Mesodermal cell (in vitro differentiated cells): ENCODE results near the gene MXD3. TPM values are rescaled to one million over a fixed set of nuclear protein-coding genes. Genes with fewer than 3 reads are reported as not detected.
"Not testable (repeated sequence)": the region's sequence is repeated elsewhere in the genome, so short reads cannot be mapped to it uniquely, and the experiment has no call there.

Experiments
- H3K27ac ChIP-seq: 2 replicates; pipeline ENCODE4 v1.7.0; 2013; ENCODE audit warnings: mild to moderate bottlenecking, low read depth, low read length, moderate library complexity; ENCODE audit not compliant: severe bottlenecking
- H3K36me3 ChIP-seq: 2 replicates; pipeline ENCODE4 v1.7.1; 2013; ENCODE audit warnings: mild to moderate bottlenecking, low read length, moderate library complexity; ENCODE audit not compliant: control insufficient read depth, insufficient read depth
- H3K4me1 ChIP-seq: one replicate; pipeline ENCODE4 v1.7.1; 2013; ENCODE audit warnings: mild to moderate bottlenecking, low read length; ENCODE audit not compliant: insufficient read depth, control insufficient read depth, poor library complexity, severe bottlenecking
- H3K4me3 ChIP-seq: 2 replicates; pipeline ENCODE4 v1.7.0; 2013; ENCODE audit warnings: low read length, control low read depth, mild to moderate bottlenecking; ENCODE audit not compliant: insufficient read depth, poor library complexity, severe bottlenecking; ENCODE audit errors: extremely low read depth
- H3K9me3 ChIP-seq: 2 replicates; pipeline ENCODE4 v1.7.1; 2013; ENCODE audit warnings: mild to moderate bottlenecking, low read length, moderate library complexity; ENCODE audit not compliant: control insufficient read depth
- WGBS, 2 experiments: methylation state at CpG; one replicate each; pipeline ENCODE4 v1.1.5; 2013; ENCODE audit warnings: missing lambda C conversion rate in 2 of 2; ENCODE audit not compliant: insufficient coverage in 2 of 2; 5-methylcytosine and 5-hydroxymethylcytosine counted together
- polyA plus RNA-seq, 2 experiments: library from polyadenylated mRNA; stranded (reverse); fragments of 50-300 nt; gene quantifications; one replicate each; pipeline ENCODE4 v1.2.3, GENCODE V29; 2013

Gene MXD3
- 27.3 TPM for polyA plus RNA-seq (2013, experiment 1 of 2)
- polyA plus RNA-seq (2013, experiment 2 of 2), result 25.9 TPM

- Histone ChIP-seq H3K4me1 (peaks cover 5% of the 10 kb centered on the region), H3K36me3 (peaks cover 19% of the 10 kb centered on the region), H3K27ac (peak within 1 kb of the TSS; percentile 90), H3K9me3 (no peaks in the 10 kb centered on the region), H3K4me3 (peak within 1 kb of the TSS; percentile 56)
- 1% methylated on average over 50 to 67 of the region's 78 CpGs for WGBS, 2 experiments
These were observed at the start of gene MXD3 for GRCh38 chr5:177311723-177312648. Gene MXD3, minus strand, starts transcription at chr5:177311898. Its CDS starts 68 bp downstream, at chr5:177311830.

- H3K9me3 ChIP-seq, H3K4me3 ChIP-seq, H3K27ac ChIP-seq, H3K36me3 ChIP-seq: not testable (repeated sequence)
- WGBS, 2 experiments, result 96 to 100% methylated on average over 6 of the region's 7 CpGs
- peaks cover 17% of the 10 kb centered on the region for H3K4me1 ChIP-seq
These were observed 49.0 kb upstream of the MXD3 start for GRCh38 chr5:177360740-177361139.

GRCh38 chr5:177359860-177360259 lies 48.2 kb upstream of the MXD3 start:
- Histone ChIP-seq H3K9me3 (peaks cover 3% of the 10 kb centered on the region), H3K36me3 (no peaks in the 10 kb centered on the region), H3K4me3 (no peak overlapping the region), H3K4me1 (peaks cover 14% of the 10 kb centered on the region), H3K27ac (no peak overlapping the region)
- WGBS, 2 experiments, result 93 to 100% methylated on average over 1 to 3 of the region's 3 CpGs

- Histone ChIP-seq H3K36me3 (no peaks in the 10 kb centered on the region), H3K27ac (no peak overlapping the region), H3K9me3 (peaks cover 3% of the 10 kb centered on the region), H3K4me1 (peaks cover 14% of the 10 kb centered on the region), H3K4me3 (no peak overlapping the region)
- 88 to 100% methylated on average over 4 to 5 of the region's 6 CpGs for WGBS, 2 experiments
These were observed 47.8 kb upstream of the MXD3 start for GRCh38 chr5:177359451-177359851.

GRCh38 chr5:177358370-177358819 lies 46.7 kb upstream of the MXD3 start:
- Histone ChIP-seq H3K27ac (no peak overlapping the region), H3K36me3 (no peaks in the 10 kb centered on the region), H3K9me3 (peaks cover 3% of the 10 kb centered on the region), H3K4me1 (peaks cover 9% of the 10 kb centered on the region), H3K4me3 (no peak overlapping the region)
- 83 to 85% methylated on average over 5 of the region's 5 CpGs for WGBS, 2 experiments

- 85% methylated on average over 28 to 32 of the region's 37 CpGs for WGBS, 2 experiments
- H3K9me3 ChIP-seq, result peaks cover 3% of the 10 kb centered on the region
These were observed 46.0 kb upstream of the MXD3 start, which contains the start of gene RGS14 for GRCh38 chr5:177357459-177358351. Gene RGS14, plus strand, starts transcription at chr5:177357924. Its CDS starts 101 bp downstream, at chr5:177358025.

GRCh38 chr5:177357146-177357458 lies 45.4 kb upstream of the MXD3 start:
- no peaks in the 10 kb centered on the region for H3K36me3 ChIP-seq
- H3K27ac ChIP-seq, result no peak overlapping the region
- WGBS, 2 experiments, result 90 to 95% methylated on average over 4 to 5 of the region's 5 CpGs
- peaks cover 3% of the 10 kb centered on the region for H3K9me3 ChIP-seq
- no peak overlapping the region for H3K4me3 ChIP-seq
- peaks cover 9% of the 10 kb centered on the region for H3K4me1 ChIP-seq

More at GRCh38 chr5:177357459-177358351, 46.0 kb upstream of the MXD3 start, which contains the start of gene RGS14:
- no peak within 1 kb of the TSS for H3K4me3 ChIP-seq
- no peak within 1 kb of the TSS for H3K27ac ChIP-seq
- H3K36me3 ChIP-seq, result no peaks in the 10 kb centered on the region
- H3K4me1 ChIP-seq, result peaks cover 9% of the 10 kb centered on the region

GRCh38 chr5:177356746-177357145 lies 45.0 kb upstream of the MXD3 start:
- Histone ChIP-seq H3K27ac (no peak overlapping the region), H3K4me1 (peaks cover 9% of the 10 kb centered on the region), H3K4me3 (no peak overlapping the region), H3K9me3 (peaks cover 3% of the 10 kb centered on the region), H3K36me3 (no peaks in the 10 kb centered on the region)
- 86 to 92% methylated on average over 2 of the region's 3 CpGs for WGBS, 2 experiments

- peaks cover 3% of the 10 kb centered on the region for H3K9me3 ChIP-seq
- no peaks in the 10 kb centered on the region for H3K36me3 ChIP-seq
- H3K27ac ChIP-seq, result no peak overlapping the region
- no peak overlapping the region for H3K4me3 ChIP-seq
- WGBS, 2 experiments, result 17 to 21% methylated on average over 1 of the region's 1 CpG
- H3K4me1 ChIP-seq, result peaks cover 9% of the 10 kb centered on the region
These were observed 44.1 kb upstream of the MXD3 start for GRCh38 chr5:177355868-177356168.

- Histone ChIP-seq H3K4me1 (peaks cover 13% of the 10 kb centered on the region), H3K9me3 (peaks cover 3% of the 10 kb centered on the region), H3K4me3 (no peak overlapping the region), H3K36me3 (no peaks in the 10 kb centered on the region), H3K27ac (no peak overlapping the region)
- WGBS, 2 experiments, result no CpG with 5 or more reads among the region's 1 CpG
These were observed 43.6 kb upstream of the MXD3 start for GRCh38 chr5:177355162-177355867.
